OCI-LY7 (cell line): ENCODE measurements around the gene UFC1.

Experiments
- EZH2phosphoT487 ChIP-seq: fragments of 200-600 bp; sonication (generic); IDR thresholded peaks from 2 replicates; pipeline ENCODE4 v1.6.1; 2018; ENCODE audit warnings: low read depth, borderline replicate concordance, mild to moderate bottlenecking, mixed run types, antibody characterized with exemption, low read length, moderate library complexity, mixed read lengths
- TF ChIP-seq, protein P1 (sequence below): fragments of 200-600 bp; sonication (generic); conservative IDR thresholded peaks from 2 replicates; pipeline ENCODE4 v1.5.1; 2014; ENCODE audit warnings: mild to moderate bottlenecking, antibody characterized with exemption, low read length, moderate library complexity, mixed read lengths

DNA sequence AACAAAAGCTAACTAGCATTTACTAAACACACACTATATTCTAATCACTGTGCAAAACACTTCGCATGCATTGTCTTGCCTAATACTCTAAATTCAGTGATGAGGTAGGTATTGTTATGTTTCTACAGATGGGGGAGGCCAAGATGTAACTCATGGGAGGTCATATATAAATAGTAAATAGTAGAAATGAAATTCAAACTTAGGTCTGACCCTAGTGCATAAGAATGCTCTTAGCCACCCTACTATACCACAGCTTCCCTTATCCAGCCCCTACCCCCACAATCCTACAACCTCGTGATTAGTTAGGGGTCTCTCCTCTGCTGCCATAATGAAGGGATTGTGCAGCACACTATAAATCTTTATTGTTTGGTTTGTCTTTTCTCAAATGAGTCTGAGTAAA is 39.2 kb upstream of the UFC1 start:
- TF ChIP-seq, protein P1, sequence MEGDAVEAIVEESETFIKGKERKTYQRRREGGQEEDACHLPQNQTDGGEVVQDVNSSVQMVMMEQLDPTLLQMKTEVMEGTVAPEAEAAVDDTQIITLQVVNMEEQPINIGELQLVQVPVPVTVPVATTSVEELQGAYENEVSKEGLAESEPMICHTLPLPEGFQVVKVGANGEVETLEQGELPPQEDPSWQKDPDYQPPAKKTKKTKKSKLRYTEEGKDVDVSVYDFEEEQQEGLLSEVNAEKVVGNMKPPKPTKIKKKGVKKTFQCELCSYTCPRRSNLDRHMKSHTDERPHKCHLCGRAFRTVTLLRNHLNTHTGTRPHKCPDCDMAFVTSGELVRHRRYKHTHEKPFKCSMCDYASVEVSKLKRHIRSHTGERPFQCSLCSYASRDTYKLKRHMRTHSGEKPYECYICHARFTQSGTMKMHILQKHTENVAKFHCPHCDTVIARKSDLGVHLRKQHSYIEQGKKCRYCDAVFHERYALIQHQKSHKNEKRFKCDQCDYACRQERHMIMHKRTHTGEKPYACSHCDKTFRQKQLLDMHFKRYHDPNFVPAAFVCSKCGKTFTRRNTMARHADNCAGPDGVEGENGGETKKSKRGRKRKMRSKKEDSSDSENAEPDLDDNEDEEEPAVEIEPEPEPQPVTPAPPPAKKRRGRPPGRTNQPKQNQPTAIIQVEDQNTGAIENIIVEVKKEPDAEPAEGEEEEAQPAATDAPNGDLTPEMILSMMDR: no peak
- TF ChIP-seq EZH2phosphoT487: no peak
